Motor neuron (in vitro differentiated cells): ENCODE data around the gene GLB1L3. TPM values are rescaled to one million over a fixed set of nuclear protein-coding genes. Genes with fewer than 3 reads are reported as not detected.
A peak's percentile ranks its signal among the peaks of the same experiment; 100 is the strongest.
"Not testable (repeated sequence)": the region's sequence is repeated elsewhere in the genome, so short reads cannot be mapped to it uniquely, and the experiment has no call there.

Experiments
- ATAC-seq, 8 experiments: fragments of 200-7000 bp; cut with Tn5 transposase; replicated peaks in 6 of 8; 2 replicates each; pipeline ENCODE4 v1.8.0; 2021; ENCODE audit warnings: mild to moderate bottlenecking in 8 of 8, moderate library complexity in 8 of 8
- H3K27ac ChIP-seq, 2 donors: fragments of 250-450 bp; sonication (Bioruptor Pico); 2 replicates each; pipeline ENCODE4 v1.9.0; 2021; ENCODE audit warnings: antibody characterized with exemption in 2 of 2, mild to moderate bottlenecking in 2 of 2, moderate library complexity in 1 of 2
- H3K4me1 ChIP-seq, 2 donors: fragments of 250-450 bp; sonication (Bioruptor Pico); replicated peaks in 1 of 2; 2 replicates each; pipeline ENCODE4 v1.6.1; 2021; ENCODE audit warnings: antibody characterized with exemption in 2 of 2, mild to moderate bottlenecking in 2 of 2, moderate library complexity in 1 of 2
- H3K4me3 ChIP-seq, 5 donors: fragments of 250-450 bp; sonication (Bioruptor Pico); 2 replicates each; pipeline ENCODE4 v1.9.0; 2021; ENCODE audit warnings: antibody characterized with exemption in 5 of 5, mild to moderate bottlenecking in 5 of 5, moderate library complexity in 4 of 5
- WGBS, 10 experiments: fragments of 450-650 bp; shearing (Covaris generic); methylation state at CpG; one replicate each; pipeline ENCODE4 v1.0.0; 2022; 5-methylcytosine and 5-hydroxymethylcytosine counted together
- in situ Hi-C, 9 experiments: fragments of 400-800 bp; cut with MboI; loops; one replicate each; pipeline ENCODE4 v1.15.0; 2021; ENCODE audit warnings: low sequenced_read_pairs in 9 of 9, low pct_unique_long_range_greater_than_20kb in 2 of 9; ENCODE audit not compliant: unreplicated experiment in 9 of 9
- total RNA-seq, 8 experiments: library from RNA; unstranded; fragments of 300-600 nt; gene quantifications; 2 replicates each; pipeline versions ENCODE4 v1.2.3 to v1.2.4, GENCODE V29; 2022

The GLB1L3 gene
- total RNA-seq, 8 experiments from 2014 or later = 0.13 to 1.7 (median 1.00) TPM; not detected in 1

GRCh38 chr11:134334796-134335571 is 58.8 kb downstream of the GLB1L3 start:
- no peak for ATAC-seq
- Histone ChIP-seq H3K4me3 (no peak overlapping the region), H3K27ac (no peak overlapping the region), H3K4me1 (peaks cover 6 to 7% of the 10 kb centered on the region in 2 donors)
- in situ Hi-C loops = no loop called here
- 22 to 100% (median 87%) methylated on average over 1 to 10 of the region's 10 CpGs for WGBS, 10 experiments

GRCh38 chr11:134337051-134337450 is 60.9 kb downstream of the GLB1L3 start:
- H3K27ac ChIP-seq = no peak overlapping the region
- in situ Hi-C loops = no loop called here
- WGBS, 10 experiments = 3 to 100% (median 59%) methylated on average over 1 to 4 of the region's 4 CpGs; no CpG with 5 or more reads in 4 of the 10 experiments
- no peak overlapping the region for H3K4me3 ChIP-seq
- no peak for ATAC-seq
- H3K4me1 ChIP-seq = peaks cover 0 to 3% of the 10 kb centered on the region in 2 donors

- ATAC-seq = no peak
- Histone ChIP-seq H3K4me3 (no peak overlapping the region), H3K27ac (no peak overlapping the region), H3K4me1 (no peaks in the 10 kb centered on the region)
- 38 to 100% (median 90%) methylated on average over 2 to 5 of the region's 15 CpGs; no CpG with 5 or more reads in 5 of the 10 experiments for WGBS, 10 experiments
- in situ Hi-C loops = no loop called here
These were observed 61.9 kb downstream of the GLB1L3 start for GRCh38 chr11:134338068-134338467.

GRCh38 chr11:134338654-134339053 is 62.5 kb downstream of the GLB1L3 start:
- Histone ChIP-seq H3K27ac (no peak overlapping the region), H3K4me1 (no peaks in the 10 kb centered on the region), H3K4me3 (no peak overlapping the region)
- in situ Hi-C loops = no loop called here
- ATAC-seq = no peak
- 0 to 100% (median 94%) methylated on average over 2 to 6 of the region's 7 CpGs; no CpG with 5 or more reads in 3 of the 10 experiments for WGBS, 10 experiments

GRCh38 chr11:134339756-134340155 is 63.6 kb downstream of the GLB1L3 start:
- WGBS, 10 experiments = 0 to 100% (median 100%) methylated on average over 1 to 3 of the region's 4 CpGs; no CpG with 5 or more reads in 4 of the 10 experiments
- Histone ChIP-seq H3K4me1 (no peaks in the 10 kb centered on the region), H3K27ac (no peak overlapping the region), H3K4me3 (no peak overlapping the region)
- in situ Hi-C loops = no loop called here
- ATAC-seq = no peak

- ATAC-seq = no peak
- in situ Hi-C loops = no loop called here
- WGBS, 10 experiments = 42 to 100% (median 93%) methylated on average over 1 to 11 of the region's 11 CpGs; no CpG with 5 or more reads in 2 of the 10 experiments
- H3K4me3 ChIP-seq = no peak overlapping the region
- no peaks in the 10 kb centered on the region for H3K4me1 ChIP-seq
- no peak overlapping the region for H3K27ac ChIP-seq
These were observed 64.3 kb downstream of the GLB1L3 start for GRCh38 chr11:134340354-134340964.

GRCh38 chr11:134341805-134342571 is 65.8 kb downstream of the GLB1L3 start:
- no peak for ATAC-seq
- in situ Hi-C loops = no loop called here
- H3K4me3 ChIP-seq = no peak overlapping the region
- no peaks in the 10 kb centered on the region for H3K4me1 ChIP-seq
- WGBS, 10 experiments = 28 to 100% (median 93%) methylated on average over 2 to 16 of the region's 68 CpGs; no CpG with 5 or more reads in 4 of the 10 experiments
- no peak overlapping the region for H3K27ac ChIP-seq

GRCh38 chr11:134342572-134343340 is 66.6 kb downstream of the GLB1L3 start:
- H3K4me1 ChIP-seq = no peaks in the 10 kb centered on the region
- ATAC-seq = no peak
- 60 to 100% (median 87%) methylated on average over 1 to 3 of the region's 30 CpGs; no CpG with 5 or more reads in 3 of the 10 experiments for WGBS, 10 experiments
- no peak overlapping the region for H3K4me3 ChIP-seq
- H3K27ac ChIP-seq = no peak overlapping the region
- in situ Hi-C loops = no loop called here

GRCh38 chr11:134343646-134344045 is 67.5 kb downstream of the GLB1L3 start:
- H3K4me3 ChIP-seq = no peak overlapping the region
- no peak overlapping the region for H3K27ac ChIP-seq
- 21 to 92% (median 81%) methylated on average over 1 to 13 of the region's 15 CpGs; no CpG with 5 or more reads in 2 of the 10 experiments for WGBS, 10 experiments
- no peaks in the 10 kb centered on the region for H3K4me1 ChIP-seq
- in situ Hi-C loops = no loop called here
- ATAC-seq = no peak

GRCh38 chr11:134344497-134345236 is 68.5 kb downstream of the GLB1L3 start:
- H3K4me1 ChIP-seq, H3K27ac ChIP-seq, H3K4me3 ChIP-seq, in situ Hi-C loops: not testable (repeated sequence)
- 17 to 100% methylated on average over 1 to 2 of the region's 28 CpGs; no CpG with 5 or more reads in 8 of the 10 experiments for WGBS, 10 experiments
- ATAC-seq = peak in 2 of 8 experiments; percentile 20 to 29

- no peak overlapping the region for H3K4me3 ChIP-seq
- ATAC-seq = no peak
- 10 to 100% (median 83%) methylated on average over 1 to 2 of the region's 4 CpGs; no CpG with 5 or more reads in 5 of the 10 experiments for WGBS, 10 experiments
- no peaks in the 10 kb centered on the region for H3K4me1 ChIP-seq
- no peak overlapping the region for H3K27ac ChIP-seq
- in situ Hi-C loops = no loop called here
These were observed 69.0 kb downstream of the GLB1L3 start for GRCh38 chr11:134345237-134345550.
